Fibroblast of lung (primary cell): Measurements from ENCODE around the gene WFDC5. TPM values are rescaled to one million over a fixed set of nuclear protein-coding genes. Genes with fewer than 3 reads are reported as not detected.

Source experiments
- DNase-seq, 2 donors: peaks; one replicate each; pipeline versions ENCODE4 v3.0.0 to v3.0.0-alpha.2; 2010; ENCODE audit warnings: low read depth in 2 of 2
- H2AFZ ChIP-seq: 2 replicates; pipeline ENCODE4 v1.5.1; 2012; ENCODE audit warnings: low read length, control low read depth, inconsistent platforms
- H3K27ac ChIP-seq: 2 replicates; pipeline ENCODE4 v1.5.1; 2011; ENCODE audit warnings: low read length, control low read depth; ENCODE audit not compliant: insufficient read depth
- H3K27me3 ChIP-seq: 2 replicates; pipeline ENCODE4 v1.5.1; 2011; ENCODE audit warnings: mild to moderate bottlenecking, low read length; ENCODE audit not compliant: control insufficient read depth, insufficient read depth
- H3K36me3 ChIP-seq: 2 replicates; pipeline ENCODE4 v1.5.1; 2011; ENCODE audit warnings: low read length; ENCODE audit not compliant: control insufficient read depth, insufficient read depth
- H3K4me1 ChIP-seq: 2 replicates; pipeline ENCODE4 v1.5.1; 2011; ENCODE audit warnings: low read length; ENCODE audit not compliant: control insufficient read depth, insufficient read depth; ENCODE audit errors: extremely low read depth
- H3K4me2 ChIP-seq: 2 replicates; pipeline ENCODE4 v1.5.1; 2011; ENCODE audit warnings: low read length, control low read depth; ENCODE audit not compliant: insufficient read depth; ENCODE audit errors: extremely low read depth
- H3K4me3 ChIP-seq, 4 experiments: fragments of 200-600 bp in 1 of 4; sonication (generic) in 1 of 4; replicated peaks in 1 of 4; 2 replicates each; pipeline ENCODE4 v1.5.1; 2011 to 2016; ENCODE audit warnings: low read length in 4 of 4, low read depth in 3 of 4, mild to moderate bottlenecking in 3 of 4, control low read depth in 2 of 4, inconsistent platforms in 1 of 4, mixed read lengths in 1 of 4; ENCODE audit not compliant: insufficient read depth in 1 of 4; ENCODE audit errors: control extremely low read depth in 1 of 4
- H3K79me2 ChIP-seq: 2 replicates; pipeline ENCODE4 v1.5.1; 2012; ENCODE audit warnings: mild to moderate bottlenecking, low read length, inconsistent platforms; ENCODE audit not compliant: control insufficient read depth, insufficient read depth
- H3K9ac ChIP-seq: 2 replicates; pipeline ENCODE4 v1.5.1; 2011; ENCODE audit warnings: mild to moderate bottlenecking, low read length, control low read depth; ENCODE audit not compliant: insufficient read depth
- H3K9me3 ChIP-seq: 2 replicates; pipeline ENCODE4 v1.5.1; 2012; ENCODE audit warnings: low read depth, low read length; ENCODE audit not compliant: control insufficient read depth, insufficient read depth
- H4K20me1 ChIP-seq: 2 replicates; pipeline ENCODE4 v1.5.1; 2011; ENCODE audit warnings: low read length; ENCODE audit not compliant: control insufficient read depth, insufficient read depth; ENCODE audit errors: extremely low read depth
- CTCF ChIP-seq, 2 donors: IDR thresholded peaks in 1 of 2; conservative IDR thresholded peaks in 1 of 2; 1 replicate in 1 of 2; 2 replicates in 1 of 2; pipeline ENCODE4 v1.5.1; 2011 to 2012; ENCODE audit warnings: low read length in 2 of 2, control low read depth in 1 of 2, inconsistent platforms in 1 of 2, low read depth in 1 of 2, mild to moderate bottlenecking in 1 of 2
- EZH2 ChIP-seq: IDR thresholded peaks from 2 replicates; pipeline ENCODE4 v1.5.1; 2012; ENCODE audit warnings: low read length, control low read depth, mild to moderate bottlenecking; ENCODE audit errors: missing control alignments
- polyA plus RNA-seq, 2 donors: library from polyadenylated mRNA; depleted of rRNA in 1 of 2; stranded (reverse) in 1 of 2; unstranded in 1 of 2; fragments of >200 nt; gene quantifications; 2 replicates each; pipeline ENCODE4 v1.2.1, GENCODE V29; 2011 to 2012; ENCODE audit warnings: missing spikeins in 1 of 2
- total RNA-seq: library from RNA; depleted of rRNA; stranded (reverse); fragments of >200 nt; gene quantifications from 2 replicates; pipeline ENCODE4 v1.2.1, GENCODE V29; 2014

WFDC5 gene
- total and polyA plus RNA-seq, 2 donors (not counting 1 experiment from before 2014, with no cell fraction given) = not detected

DNA sequence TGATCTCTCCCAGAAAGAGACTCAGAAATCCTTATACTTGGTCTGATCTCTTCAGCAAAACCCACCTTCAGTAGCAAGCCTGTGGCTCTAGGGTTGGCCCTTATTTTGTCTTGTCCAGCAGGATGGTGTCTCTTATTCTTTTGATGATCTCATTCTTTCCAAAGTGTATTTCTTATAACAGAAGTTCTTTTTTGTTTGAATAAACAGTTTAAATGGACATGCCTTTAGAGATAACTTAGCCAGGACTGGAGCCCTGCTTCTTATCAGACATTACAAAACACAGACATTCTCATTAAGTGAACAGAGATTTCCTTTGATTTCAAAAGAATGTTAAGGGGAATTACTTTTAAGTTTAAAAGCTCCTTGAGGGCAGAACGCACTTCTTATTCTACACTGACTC lies 45.7 kb downstream of the WFDC5 start:
- peaks cover 5% of the 10 kb centered on the region for H3K79me2 ChIP-seq
- no peak for TF ChIP-seq EZH2
- no peak for TF ChIP-seq CTCF (conservative IDR thresholded peaks at IDR 0.05 in 1 of 2, IDR thresholded peaks at IDR 0.05 in 1 of 2; ENCODE audit: low read depth in 1 of 2, low read length in 2 of 2)
- no peaks in the 10 kb centered on the region for H4K20me1 ChIP-seq
- H3K4me2 ChIP-seq = no peak overlapping the region
- H3K4me3 ChIP-seq = no peak overlapping the region
- H3K27me3 ChIP-seq = no peaks in the 10 kb centered on the region
- H3K9ac ChIP-seq = no peak overlapping the region
- H3K36me3 ChIP-seq = no peaks in the 10 kb centered on the region
- H3K9me3 ChIP-seq = no peaks in the 10 kb centered on the region
- H3K27ac ChIP-seq = no peak overlapping the region
- no peak for DNase-seq
- H3K4me1 ChIP-seq = peaks cover 5% of the 10 kb centered on the region
- no peak overlapping the region for H2AFZ ChIP-seq

GRCh38 chr20:45067558-45067957 lies 47.4 kb downstream of the WFDC5 start:
- H3K27me3 ChIP-seq = no peaks in the 10 kb centered on the region
- H3K9me3 ChIP-seq = no peaks in the 10 kb centered on the region
- H3K9ac ChIP-seq = no peak overlapping the region
- no peak overlapping the region for H3K4me2 ChIP-seq
- H3K79me2 ChIP-seq = peaks cover 5% of the 10 kb centered on the region
- no peak overlapping the region for H3K4me3 ChIP-seq
- H2AFZ ChIP-seq = no peak overlapping the region
- no peaks in the 10 kb centered on the region for H3K36me3 ChIP-seq
- TF ChIP-seq CTCF (conservative IDR thresholded peaks at IDR 0.05 in 1 of 2, IDR thresholded peaks at IDR 0.05 in 1 of 2; ENCODE audit: low read depth in 1 of 2, low read length in 2 of 2) (no peak), EZH2 (no peak)
- H3K27ac ChIP-seq = no peak overlapping the region
- H4K20me1 ChIP-seq = no peaks in the 10 kb centered on the region
- peak in 1 of 2 donors; percentile 57 for DNase-seq
- H3K4me1 ChIP-seq = peaks cover 5% of the 10 kb centered on the region

DNA sequence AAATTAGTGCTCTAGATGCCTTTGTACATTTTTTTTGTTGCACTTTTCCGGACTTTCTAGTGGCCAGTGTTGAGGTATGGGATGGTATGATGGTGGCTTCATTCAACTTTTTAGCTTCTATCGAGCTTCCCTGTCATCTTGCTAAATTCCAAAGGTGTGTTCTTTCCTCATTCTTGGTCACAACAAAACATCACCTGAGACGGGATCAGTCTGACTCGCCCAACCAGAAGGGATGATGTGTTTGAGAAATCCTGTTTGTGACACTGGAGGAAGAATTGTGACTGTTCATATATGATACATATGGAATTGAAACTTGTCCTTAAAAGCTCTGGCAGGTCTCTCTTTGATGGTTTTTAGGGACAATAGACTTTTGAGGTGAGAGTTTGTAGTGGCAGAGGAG lies 47.9 kb downstream of the WFDC5 start:
- Histone ChIP-seq H2AFZ (no peak overlapping the region), H3K27me3 (no peaks in the 10 kb centered on the region), H3K9me3 (no peaks in the 10 kb centered on the region), H3K9ac (no peak overlapping the region), H4K20me1 (no peaks in the 10 kb centered on the region), H3K36me3 (no peaks in the 10 kb centered on the region), H3K79me2 (peaks cover 5% of the 10 kb centered on the region), H3K4me2 (no peak overlapping the region), H3K4me1 (peaks cover 5% of the 10 kb centered on the region), H3K4me3 (no peak overlapping the region), H3K27ac (no peak overlapping the region)
- DNase-seq = no peak
- TF ChIP-seq CTCF (conservative IDR thresholded peaks at IDR 0.05 in 1 of 2, IDR thresholded peaks at IDR 0.05 in 1 of 2; ENCODE audit: low read depth in 1 of 2, low read length in 2 of 2) = no peak
- no peak for TF ChIP-seq EZH2
